ENCODE measurements around the gene ZNF526.

The ZNF526 gene

DNA sequence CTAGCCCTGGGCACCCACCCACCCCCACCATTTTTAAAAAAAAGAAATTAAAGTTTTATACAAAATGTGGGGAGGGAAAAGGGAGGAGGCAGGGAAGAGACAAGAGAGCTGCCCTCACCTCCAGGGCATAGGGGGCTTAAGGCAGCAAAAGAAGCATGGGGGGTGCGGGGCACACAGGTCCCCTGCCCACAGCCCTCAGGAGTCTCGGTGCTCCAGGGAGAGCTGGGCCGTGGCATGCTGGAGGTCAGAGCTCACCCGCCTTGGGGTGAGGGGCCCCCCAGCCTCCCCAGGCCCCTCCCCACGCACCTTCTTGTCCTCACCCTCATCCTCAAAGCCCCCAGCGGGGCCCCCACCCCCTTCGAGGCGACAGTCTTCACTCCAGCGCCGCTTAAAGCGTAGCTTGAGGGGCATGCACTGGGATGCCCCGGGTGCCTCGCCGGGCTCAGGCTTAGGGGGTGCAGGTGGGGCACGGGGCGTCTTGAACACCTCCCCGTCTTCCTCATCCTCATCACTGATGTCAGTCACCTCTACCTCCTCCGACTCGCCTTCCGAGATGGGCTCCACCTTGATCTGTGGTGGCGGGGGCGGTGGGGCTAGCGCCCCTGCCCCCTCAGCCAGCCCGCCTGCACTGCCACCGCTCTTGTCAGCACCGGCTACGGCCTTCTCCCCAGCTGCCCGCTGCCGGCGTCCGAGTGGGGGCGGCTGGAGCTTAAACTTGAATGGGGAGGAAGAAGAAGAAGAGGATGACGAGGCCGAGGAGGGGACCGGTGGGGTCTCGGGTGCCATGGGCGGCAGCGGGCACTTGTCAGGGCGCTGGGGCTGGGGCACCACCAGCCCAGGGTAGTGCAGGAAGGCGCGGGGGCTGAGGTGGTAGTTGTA lies 28.4 kb downstream of the ZNF526 start:
- no peaks in the 10 kb centered on the region for H3K9me2 ChIP-seq (ENCODE audit: low read depth, low read length)
- H2AFZ ChIP-seq (ENCODE audit: low read length): no peak overlapping the region
- H3K9ac ChIP-seq (ENCODE audit: low read length): no peak overlapping the region
- no peaks in the 10 kb centered on the region for H3K9me3 ChIP-seq (ENCODE audit: low read length)
- H3K79me2 ChIP-seq (ENCODE audit: insufficient read depth, low read length): 0 out of 2 replicates have a peak, but pooled peaks cover 8% of the 10 kb centered on the region
- H3K4me2 ChIP-seq (ENCODE audit: low read length): no peak overlapping the region
- H4K20me1 ChIP-seq (ENCODE audit: insufficient read depth, low read length): no peaks in the 10 kb centered on the region
- no peaks in the 10 kb centered on the region for H3F3A ChIP-seq (ENCODE audit: insufficient read depth, low read length)
- peaks cover 32% of the 10 kb centered on the region for H3K4me1 ChIP-seq (ENCODE audit: insufficient read depth, low read length, severe bottlenecking)
- H3K27me3 ChIP-seq (ENCODE audit: insufficient read depth, low read length): no peaks in the 10 kb centered on the region
- no peak for TF ChIP-seq EZH2 (IDR thresholded peaks at IDR 0.05; ENCODE audit: borderline replicate concordance, low read length)
- TF ChIP-seq, protein P1, sequence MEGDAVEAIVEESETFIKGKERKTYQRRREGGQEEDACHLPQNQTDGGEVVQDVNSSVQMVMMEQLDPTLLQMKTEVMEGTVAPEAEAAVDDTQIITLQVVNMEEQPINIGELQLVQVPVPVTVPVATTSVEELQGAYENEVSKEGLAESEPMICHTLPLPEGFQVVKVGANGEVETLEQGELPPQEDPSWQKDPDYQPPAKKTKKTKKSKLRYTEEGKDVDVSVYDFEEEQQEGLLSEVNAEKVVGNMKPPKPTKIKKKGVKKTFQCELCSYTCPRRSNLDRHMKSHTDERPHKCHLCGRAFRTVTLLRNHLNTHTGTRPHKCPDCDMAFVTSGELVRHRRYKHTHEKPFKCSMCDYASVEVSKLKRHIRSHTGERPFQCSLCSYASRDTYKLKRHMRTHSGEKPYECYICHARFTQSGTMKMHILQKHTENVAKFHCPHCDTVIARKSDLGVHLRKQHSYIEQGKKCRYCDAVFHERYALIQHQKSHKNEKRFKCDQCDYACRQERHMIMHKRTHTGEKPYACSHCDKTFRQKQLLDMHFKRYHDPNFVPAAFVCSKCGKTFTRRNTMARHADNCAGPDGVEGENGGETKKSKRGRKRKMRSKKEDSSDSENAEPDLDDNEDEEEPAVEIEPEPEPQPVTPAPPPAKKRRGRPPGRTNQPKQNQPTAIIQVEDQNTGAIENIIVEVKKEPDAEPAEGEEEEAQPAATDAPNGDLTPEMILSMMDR (IDR thresholded peaks at IDR 0.05; ENCODE audit: low read length): no peak
- no peak overlapping the region for H3K27ac ChIP-seq (ENCODE audit: low read depth, low read length, poor library complexity, severe bottlenecking)
- H3K4me3 ChIP-seq (ENCODE audit: low read depth, low read length, poor library complexity, severe bottlenecking): no peak overlapping the region
- peaks cover 18% of the 10 kb centered on the region; the same call in 1 of the 2 replicates for H3K36me3 ChIP-seq (ENCODE audit: insufficient read depth, low read length)

DNA sequence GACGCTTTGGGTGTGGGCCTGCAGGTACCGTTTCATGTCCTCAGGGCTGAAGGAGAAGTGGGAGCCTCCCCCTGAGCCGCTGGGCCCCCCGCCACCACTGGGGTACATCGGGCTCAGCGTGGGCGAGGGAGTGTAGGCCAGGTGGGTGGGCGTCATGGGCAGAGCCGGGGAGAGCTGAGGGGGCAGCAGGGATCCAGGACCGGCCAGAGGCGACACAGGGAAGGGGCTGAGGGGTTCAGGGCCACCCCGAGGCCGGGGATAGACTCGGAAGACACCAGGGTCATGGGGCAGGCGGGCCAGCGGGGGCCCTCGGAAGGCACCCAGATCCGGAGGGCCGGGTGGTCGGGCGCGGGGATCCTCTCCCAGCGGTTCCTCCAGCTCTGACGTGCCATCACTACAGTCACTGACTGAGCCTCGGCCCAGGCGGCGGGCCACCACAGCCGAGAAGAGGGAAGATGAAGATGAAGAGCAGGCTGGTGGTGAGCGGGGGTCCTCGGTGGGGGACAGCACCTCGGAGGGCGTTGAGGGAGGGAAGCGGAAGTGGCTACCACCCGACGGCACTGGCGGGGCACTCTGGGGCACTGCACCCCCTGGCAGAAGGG lies 29.1 kb downstream of the ZNF526 start:
- no peaks in the 10 kb centered on the region for H4K20me1 ChIP-seq (ENCODE audit: insufficient read depth, low read length)
- no peak overlapping the region for H3K27ac ChIP-seq (ENCODE audit: low read depth, low read length, poor library complexity, severe bottlenecking)
- H3K79me2 ChIP-seq (ENCODE audit: insufficient read depth, low read length): 0 out of 2 replicates have a peak, but pooled peaks cover 8% of the 10 kb centered on the region
- no peak overlapping the region for H3K4me3 ChIP-seq (ENCODE audit: low read depth, low read length, poor library complexity, severe bottlenecking)
- peaks cover 32% of the 10 kb centered on the region for H3K4me1 ChIP-seq (ENCODE audit: insufficient read depth, low read length, severe bottlenecking)
- no peak overlapping the region for H3K9ac ChIP-seq (ENCODE audit: low read length)
- H3K36me3 ChIP-seq (ENCODE audit: insufficient read depth, low read length): peaks cover 18% of the 10 kb centered on the region; the same call in 1 of the 2 replicates
- TF ChIP-seq, protein P1 (IDR thresholded peaks at IDR 0.05; ENCODE audit: low read length): no peak
- TF ChIP-seq EZH2 (IDR thresholded peaks at IDR 0.05; ENCODE audit: borderline replicate concordance, low read length): no peak
- no peaks in the 10 kb centered on the region for H3F3A ChIP-seq (ENCODE audit: insufficient read depth, low read length)
- no peak overlapping the region for H3K4me2 ChIP-seq (ENCODE audit: low read length)
- no peaks in the 10 kb centered on the region for H3K27me3 ChIP-seq (ENCODE audit: insufficient read depth, low read length)
- no peaks in the 10 kb centered on the region for H3K9me3 ChIP-seq (ENCODE audit: low read length)
- no peak overlapping the region for H2AFZ ChIP-seq (ENCODE audit: low read length)
- no peaks in the 10 kb centered on the region for H3K9me2 ChIP-seq (ENCODE audit: low read depth, low read length)

DNA sequence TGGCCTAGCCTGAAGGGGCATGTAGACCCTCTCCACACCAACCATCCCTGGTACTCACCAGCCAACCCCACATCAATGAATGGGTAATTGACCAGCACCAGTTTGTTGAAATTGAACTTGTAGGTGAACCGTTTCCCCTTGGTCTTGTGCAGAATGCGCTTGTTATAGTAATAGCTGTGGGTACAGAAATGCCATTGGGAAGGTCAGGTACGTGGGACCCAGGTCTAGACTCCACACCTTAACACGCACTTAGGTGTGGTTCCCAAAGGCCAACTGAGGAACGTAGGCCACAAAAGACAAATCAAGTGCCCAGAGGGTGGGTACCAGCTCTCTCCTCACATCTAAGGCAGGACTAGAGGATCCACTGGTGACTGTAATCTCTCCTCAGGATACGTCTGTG lies 29.7 kb downstream of the ZNF526 start:
- Histone ChIP-seq H4K20me1 (ENCODE audit: insufficient read depth, low read length) (no peaks in the 10 kb centered on the region), H3K27ac (ENCODE audit: low read depth, low read length, poor library complexity, severe bottlenecking) (peak overlapping the region; percentile 46), H3F3A (ENCODE audit: insufficient read depth, low read length) (no peaks in the 10 kb centered on the region), H2AFZ (ENCODE audit: low read length) (no peak overlapping the region), H3K4me3 (ENCODE audit: low read depth, low read length, poor library complexity, severe bottlenecking) (no peak overlapping the region), H3K9ac (ENCODE audit: low read length) (no peak overlapping the region), H3K9me3 (ENCODE audit: low read length) (no peaks in the 10 kb centered on the region), H3K4me1 (ENCODE audit: insufficient read depth, low read length, severe bottlenecking) (peaks cover 31% of the 10 kb centered on the region), H3K9me2 (ENCODE audit: low read depth, low read length) (no peaks in the 10 kb centered on the region), H3K4me2 (ENCODE audit: low read length) (no peak overlapping the region), H3K36me3 (ENCODE audit: insufficient read depth, low read length) (peaks cover 18% of the 10 kb centered on the region; the same call in 1 of the 2 replicates), H3K27me3 (ENCODE audit: insufficient read depth, low read length) (no peaks in the 10 kb centered on the region), H3K79me2 (ENCODE audit: insufficient read depth, low read length) (0 out of 2 replicates have a peak, but pooled peaks cover 8% of the 10 kb centered on the region)
- TF ChIP-seq, protein P1 (IDR thresholded peaks at IDR 0.05; ENCODE audit: low read length): no peak
- TF ChIP-seq EZH2 (IDR thresholded peaks at IDR 0.05; ENCODE audit: borderline replicate concordance, low read length): no peak
